Measurements from ENCODE around the gene ZNF675. TPM values are rescaled to one million over a fixed set of nuclear protein-coding genes. Genes with fewer than 3 reads are reported as not detected.
"Not testable (repeated sequence)": the region's sequence is repeated elsewhere in the genome, so short reads cannot be mapped to it uniquely, and the experiment has no call there.

ZNF675 gene
- total RNA-seq, 2 experiments from 2014 or later: 19.1 to 22.8 TPM

GRCh38 chr19:23668606-23669005, 18.4 kb downstream of the ZNF675 start:
- H3K27me3 Mint-ChIP-seq; H3K27ac Mint-ChIP-seq; DNase-seq; intact Hi-C loops (cut with DNase I, micrococcal nuclease); ATAC-seq; H3K4me3 Mint-ChIP-seq; H3K4me1 Mint-ChIP-seq: not testable (repeated sequence)
- H3K9me3 Mint-ChIP-seq (ENCODE audit: low read depth): peaks cover 44% of the 10 kb centered on the region
- ChIA-PET CTCF (interaction anchor here (0.6 kb wide), 1 partner anchor 260 kb away, joined by 4 read pairs; no protein-coding TSS in a partner anchor), POLR2A (interaction anchor here (0.6 kb wide), 1 partner anchor 18 kb away, joined by 7 read pairs; no protein-coding TSS in a partner anchor)
- H3K36me3 Mint-ChIP-seq (ENCODE audit: low read depth): peaks cover 94% of the 10 kb centered on the region

GRCh38 chr19:23665651-23666410, 21.2 kb downstream of the ZNF675 start:
- Mint-ChIP-seq H3K27me3 (no peaks in the 10 kb centered on the region), H3K9me3 (ENCODE audit: low read depth) (peaks cover 38% of the 10 kb centered on the region), H3K36me3 (ENCODE audit: low read depth) (peaks cover 93% of the 10 kb centered on the region), H3K4me1 (no peaks in the 10 kb centered on the region), H3K4me3 (no peak overlapping the region), H3K27ac (no peak overlapping the region)
- intact Hi-C loops (cut with DNase I, micrococcal nuclease): no loop called here
- ATAC-seq: no peak
- ChIA-PET CTCF (no interaction called here), POLR2A (no interaction called here)
- DNase-seq: no peak

GRCh38 chr19:23649817-23650216, 37.2 kb downstream of the ZNF675 start:
- H3K4me1 Mint-ChIP-seq; H3K27ac Mint-ChIP-seq; ATAC-seq; DNase-seq; POLR2A ChIA-PET; H3K27me3 Mint-ChIP-seq; H3K4me3 Mint-ChIP-seq; intact Hi-C loops (cut with DNase I, micrococcal nuclease); CTCF ChIA-PET: not testable (repeated sequence)
- Mint-ChIP-seq H3K9me3 (ENCODE audit: low read depth) (peaks cover 43% of the 10 kb centered on the region), H3K36me3 (ENCODE audit: low read depth) (peaks cover 25% of the 10 kb centered on the region)

Other genes with a start within 250 kb of the ZNF675 start
- 1 to 10 TPM; 5.7 to 9.1 TPM for gene ZNF681, start 71.7 kb upstream of the ZNF675 start, total RNA-seq
- gene ZNF726, start 227.7 kb upstream of the ZNF675 start, total RNA-seq: 10 to 100 TPM; 19.1 to 20.2 TPM